Measurements from ENCODE around the gene ZNF74.
A peak's percentile ranks its signal among the peaks of the same experiment; 100 is the strongest.

ZNF74 gene

DNA sequence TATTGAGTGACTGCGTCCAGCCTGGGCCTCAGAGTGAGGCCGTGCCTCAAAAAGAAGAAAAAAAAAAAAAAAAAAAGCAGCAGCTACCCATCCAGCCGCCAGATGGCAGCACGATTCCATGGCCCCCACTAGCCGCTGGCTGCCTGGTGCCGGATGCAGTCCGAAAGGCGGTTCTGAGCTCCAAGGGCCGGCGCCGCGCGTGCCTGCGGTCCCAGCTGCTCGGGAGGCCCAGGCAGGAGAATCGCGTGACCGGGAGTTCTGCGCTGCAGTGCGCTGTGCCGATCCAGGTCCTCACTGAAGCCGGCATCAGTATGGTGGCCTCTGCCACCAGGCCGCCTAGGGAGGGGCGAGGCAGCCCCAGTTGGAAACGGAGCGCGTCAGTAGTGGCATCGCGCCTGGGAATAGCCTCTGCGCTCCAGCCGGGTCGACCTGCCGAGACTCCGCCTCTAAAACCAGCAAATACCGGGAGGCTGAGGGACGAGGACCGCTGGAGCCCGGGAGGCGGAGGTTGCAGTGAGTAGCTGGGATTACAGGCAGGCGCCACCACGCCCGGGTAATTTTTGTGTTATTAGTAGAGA lies 24.3 kb downstream of the ZNF74 start:
- TF ChIP-seq, protein P1, sequence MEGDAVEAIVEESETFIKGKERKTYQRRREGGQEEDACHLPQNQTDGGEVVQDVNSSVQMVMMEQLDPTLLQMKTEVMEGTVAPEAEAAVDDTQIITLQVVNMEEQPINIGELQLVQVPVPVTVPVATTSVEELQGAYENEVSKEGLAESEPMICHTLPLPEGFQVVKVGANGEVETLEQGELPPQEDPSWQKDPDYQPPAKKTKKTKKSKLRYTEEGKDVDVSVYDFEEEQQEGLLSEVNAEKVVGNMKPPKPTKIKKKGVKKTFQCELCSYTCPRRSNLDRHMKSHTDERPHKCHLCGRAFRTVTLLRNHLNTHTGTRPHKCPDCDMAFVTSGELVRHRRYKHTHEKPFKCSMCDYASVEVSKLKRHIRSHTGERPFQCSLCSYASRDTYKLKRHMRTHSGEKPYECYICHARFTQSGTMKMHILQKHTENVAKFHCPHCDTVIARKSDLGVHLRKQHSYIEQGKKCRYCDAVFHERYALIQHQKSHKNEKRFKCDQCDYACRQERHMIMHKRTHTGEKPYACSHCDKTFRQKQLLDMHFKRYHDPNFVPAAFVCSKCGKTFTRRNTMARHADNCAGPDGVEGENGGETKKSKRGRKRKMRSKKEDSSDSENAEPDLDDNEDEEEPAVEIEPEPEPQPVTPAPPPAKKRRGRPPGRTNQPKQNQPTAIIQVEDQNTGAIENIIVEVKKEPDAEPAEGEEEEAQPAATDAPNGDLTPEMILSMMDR (IDR thresholded peaks at IDR 0.05; ENCODE audit: extremely low read depth, insufficient read depth, missing control alignments), result peak; percentile 76
- in situ Hi-C loops (cut with MboI; ENCODE audit: low pct_unique_long_range_greater_than_20kb, low sequenced_read_pairs, unreplicated experiment), result no loop called here
- peak; percentile 88 for DNase-seq (ENCODE audit: low spot score)

DNA sequence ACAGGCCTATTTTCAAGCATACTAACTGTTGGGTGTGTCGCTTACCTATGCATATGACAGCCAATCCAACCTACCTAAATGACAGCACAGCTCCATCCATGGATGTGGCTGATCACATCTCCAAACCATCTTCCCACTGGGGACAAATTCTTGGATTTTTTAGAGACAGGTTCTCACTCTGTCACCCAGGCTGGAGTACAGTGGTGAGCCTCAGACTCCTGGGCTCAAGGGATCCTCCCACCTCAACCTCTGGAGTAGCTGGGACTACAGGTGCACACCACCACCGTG lies 25.7 kb downstream of the ZNF74 start:
- TF ChIP-seq, protein P1 (IDR thresholded peaks at IDR 0.05; ENCODE audit: extremely low read depth, insufficient read depth, missing control alignments), result no peak
- in situ Hi-C loops (cut with MboI; ENCODE audit: low pct_unique_long_range_greater_than_20kb, low sequenced_read_pairs, unreplicated experiment), result no loop called here
- no peak for DNase-seq (ENCODE audit: low spot score)

DNA sequence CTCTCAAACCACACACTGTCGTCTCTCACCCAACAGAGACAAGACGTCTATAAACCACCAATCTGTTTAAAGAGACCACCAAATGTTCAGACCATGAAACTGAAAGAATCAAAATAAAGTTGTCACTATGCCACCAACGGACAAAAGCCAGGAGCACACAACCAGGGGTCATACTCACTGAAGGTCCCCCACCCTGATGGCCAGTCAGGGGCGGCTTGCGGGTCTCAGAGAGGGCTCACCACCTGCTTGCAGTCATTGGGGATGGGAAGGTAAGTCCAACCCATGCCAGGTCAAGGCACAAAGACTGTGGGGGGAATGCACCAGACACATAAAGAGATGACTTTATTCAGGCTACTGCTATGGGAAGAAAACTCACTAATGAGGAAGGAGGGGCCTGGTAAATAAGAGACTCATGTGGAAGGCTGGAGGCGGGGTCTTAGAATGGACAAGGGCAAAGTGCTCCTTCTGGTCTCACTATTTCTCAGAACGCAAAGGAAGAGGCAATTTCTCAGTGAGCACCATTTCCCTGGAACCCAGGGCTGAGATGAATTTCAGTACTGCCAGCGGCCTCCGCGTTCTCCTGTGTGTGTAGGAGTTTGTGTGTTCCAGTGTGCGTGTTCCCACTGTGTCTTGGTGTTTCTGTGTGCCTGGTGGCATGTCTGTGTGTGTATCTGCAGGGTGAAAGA lies 26.3 kb downstream of the ZNF74 start:
- no peak for DNase-seq (ENCODE audit: low spot score)
- in situ Hi-C loops (cut with MboI; ENCODE audit: low pct_unique_long_range_greater_than_20kb, low sequenced_read_pairs, unreplicated experiment), result no loop called here
- TF ChIP-seq, protein P1 (IDR thresholded peaks at IDR 0.05; ENCODE audit: extremely low read depth, insufficient read depth, missing control alignments), result no peak

DNA sequence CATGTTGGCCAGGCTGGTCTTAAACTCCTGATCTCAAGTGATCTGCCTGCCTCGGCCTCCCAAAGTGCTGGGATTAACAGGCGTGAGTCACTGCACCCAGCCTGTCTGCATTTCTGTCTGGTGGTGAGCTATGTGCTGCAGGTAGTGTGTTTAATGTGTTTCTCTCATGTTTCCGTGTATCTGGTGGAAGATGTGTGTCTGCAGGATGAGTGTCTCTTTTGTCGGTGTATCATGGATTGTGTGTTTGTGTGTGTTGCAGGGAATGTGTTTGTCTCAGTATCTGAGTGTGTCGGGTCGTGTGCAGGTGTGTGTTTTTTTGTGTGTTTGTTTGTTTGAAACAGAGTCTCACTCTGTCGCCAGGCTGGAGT lies 27.5 kb downstream of the ZNF74 start:
- no peak for DNase-seq (ENCODE audit: low spot score)
- TF ChIP-seq, protein P1 (IDR thresholded peaks at IDR 0.05; ENCODE audit: extremely low read depth, insufficient read depth, missing control alignments), result no peak
- in situ Hi-C loops (cut with MboI; ENCODE audit: low pct_unique_long_range_greater_than_20kb, low sequenced_read_pairs, unreplicated experiment), result no loop called here

DNA sequence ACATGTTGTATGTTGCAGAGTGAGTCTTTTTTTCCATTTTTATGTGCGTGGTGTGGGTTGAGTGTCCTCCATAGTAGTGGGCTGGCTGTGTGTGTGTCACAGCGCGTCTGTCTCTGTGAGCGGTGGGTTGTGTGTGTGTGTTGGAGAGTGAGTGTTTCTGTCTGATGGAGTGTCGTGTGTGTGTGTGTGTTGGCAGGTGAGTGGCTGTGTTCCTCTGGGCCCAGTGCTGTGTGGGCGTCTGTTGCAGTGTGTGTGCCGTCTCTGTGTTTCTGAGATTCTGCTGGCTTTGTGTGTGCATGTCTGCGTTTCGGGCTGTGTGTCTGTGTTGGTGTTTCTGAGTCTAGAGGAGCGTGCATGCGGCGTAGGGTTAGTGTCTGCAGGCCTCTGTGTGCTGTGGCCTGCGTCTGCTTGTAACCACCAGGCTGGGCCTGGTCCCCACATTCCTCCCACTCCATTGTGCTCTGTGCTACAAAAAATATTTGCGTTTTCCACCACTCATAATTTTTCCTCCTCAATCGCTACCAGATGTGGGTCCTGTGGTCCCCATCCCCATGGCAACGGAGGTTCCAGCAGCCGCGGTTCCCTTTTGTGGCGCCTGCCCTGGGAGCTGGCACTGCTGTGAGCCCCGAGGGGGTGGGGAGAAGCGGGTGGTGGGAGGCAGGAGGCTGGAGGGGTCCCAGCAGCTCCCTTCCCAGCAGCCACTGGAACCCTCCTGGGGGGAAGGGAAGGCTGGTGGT lies 28.5 kb downstream of the ZNF74 start:
- TF ChIP-seq, protein P1 (IDR thresholded peaks at IDR 0.05; ENCODE audit: extremely low read depth, insufficient read depth, missing control alignments), result no peak
- in situ Hi-C loops (cut with MboI; ENCODE audit: low pct_unique_long_range_greater_than_20kb, low sequenced_read_pairs, unreplicated experiment), result no loop called here
- no peak for DNase-seq (ENCODE audit: low spot score)

DNA sequence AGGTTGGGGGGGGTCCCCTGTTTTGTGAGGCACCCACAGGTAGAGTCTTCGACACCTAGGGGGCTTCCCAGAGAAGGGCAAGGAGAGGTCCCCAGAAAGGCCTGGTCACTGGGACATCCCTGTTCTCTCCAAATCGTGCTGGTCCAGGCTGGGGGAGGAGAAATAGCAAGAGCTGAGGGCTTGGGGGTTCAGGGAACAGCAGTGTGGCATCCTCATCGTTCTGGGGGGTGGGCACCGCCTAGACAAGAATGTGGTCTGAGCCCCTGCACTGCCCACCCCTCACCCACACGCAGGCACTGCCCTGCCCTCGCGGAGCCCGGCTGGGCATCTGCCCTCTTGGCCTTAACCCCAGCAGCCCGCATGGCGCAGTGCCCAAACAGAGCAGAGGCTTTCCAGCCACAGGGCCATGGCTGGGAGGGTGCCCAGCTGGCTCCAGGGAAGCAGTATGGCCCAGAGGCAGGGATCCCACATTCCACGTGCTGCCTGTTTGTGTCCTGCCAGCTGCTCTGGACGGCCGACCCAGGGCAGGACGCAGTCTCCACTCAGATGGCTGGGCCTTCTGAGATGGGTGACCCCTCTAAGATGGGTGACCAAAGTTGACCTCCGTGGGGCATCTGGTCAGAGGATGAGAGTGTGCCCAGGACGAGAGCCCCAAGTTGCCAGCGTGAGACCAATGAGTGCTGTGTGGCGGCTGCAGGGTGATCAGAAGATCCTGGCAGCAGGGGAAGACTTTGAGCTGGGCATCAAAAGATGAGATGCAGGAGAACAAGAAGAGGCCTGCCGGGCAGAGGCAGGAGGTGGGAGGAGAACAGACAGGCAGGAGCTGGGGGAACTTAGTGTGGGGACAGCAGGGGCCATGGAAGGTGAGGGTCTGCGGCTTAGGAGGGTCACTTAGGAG lies 29.3 kb downstream of the ZNF74 start:
- TF ChIP-seq, protein P1 (IDR thresholded peaks at IDR 0.05; ENCODE audit: extremely low read depth, insufficient read depth, missing control alignments), result no peak
- in situ Hi-C loops (cut with MboI; ENCODE audit: low pct_unique_long_range_greater_than_20kb, low sequenced_read_pairs, unreplicated experiment), result no loop called here
- DNase-seq (ENCODE audit: low spot score), result no peak
